Calu3 (cell line): ENCODE measurements around the gene DDX4. TPM values are rescaled to one million over a fixed set of nuclear protein-coding genes. Genes with fewer than 3 reads are reported as not detected.

ENCODE experiments used
- BruUV-seq: library from RNA; stranded (reverse); fragments of 400-500 nt; replicated peaks from 2 replicates; lab custom pipeline; 2021; lab: Mats Ljungman, UMichigan
- CTCF ChIA-PET: fragments of 300-600 bp; sonication (Branson Sonifier 250); formaldehyde crosslinking; loops from one replicate; lab custom pipeline; 2022; ENCODE audit warnings: antibody characterized with exemption; lab: Charles Lee
- DNase-seq: peaks from one replicate; pipeline ENCODE4 v3.0.0; 2022
- H3K27ac Mint-ChIP-seq: one replicate; pipeline ENCODE4 v1.8.0; 2022; ENCODE audit warnings: mixed read lengths; ENCODE audit not compliant: unreplicated experiment
- H3K27me3 Mint-ChIP-seq: one replicate; pipeline ENCODE4 v1.8.0; 2022; ENCODE audit warnings: mixed read lengths; ENCODE audit not compliant: unreplicated experiment
- H3K36me3 Mint-ChIP-seq: one replicate; pipeline ENCODE4 v1.8.0; 2022; ENCODE audit warnings: mild to moderate bottlenecking, moderate library complexity, mixed read lengths; ENCODE audit not compliant: insufficient read depth, unreplicated experiment
- H3K4me1 Mint-ChIP-seq: one replicate; pipeline ENCODE4 v1.8.0; 2022; ENCODE audit warnings: mild to moderate bottlenecking, low read depth, mixed read lengths; ENCODE audit not compliant: unreplicated experiment
- H3K4me3 Mint-ChIP-seq: one replicate; pipeline ENCODE4 v1.8.0; 2022; ENCODE audit warnings: mild to moderate bottlenecking, low read depth, moderate library complexity, mixed read lengths; ENCODE audit not compliant: unreplicated experiment
- H3K9me3 Mint-ChIP-seq: one replicate; pipeline ENCODE4 v1.8.0; 2022; ENCODE audit warnings: low read depth, mixed read lengths; ENCODE audit not compliant: unreplicated experiment
- intact Hi-C: fragments of 100-400 bp; cut with micrococcal nuclease; formaldehyde crosslinking; loops from one replicate; pipeline ENCODE4 v1.10.0; 2022; ENCODE audit not compliant: unreplicated experiment
- total RNA-seq: library from RNA; stranded (reverse); gene quantifications from 2 replicates; pipeline ENCODE4 v1.2.3, GENCODE V29; 2022
- TF ChIP-seq, protein P1 (sequence below): fragments of 200-600 bp; IDR thresholded peaks from one replicate; pipeline ENCODE4 v1.8.0; 2022; ENCODE audit warnings: antibody characterized with exemption; ENCODE audit not compliant: unreplicated experiment

The DDX4 gene
- total RNA-seq, 1 experiment from 2014 or later = not detected

GRCh38 chr5:55731848-55732247 is 6.0 kb upstream of the DDX4 start:
- H3K4me3 Mint-ChIP-seq = no peak overlapping the region
- no peaks in the 10 kb centered on the region for H3K4me1 Mint-ChIP-seq
- TF ChIP-seq, protein P1, sequence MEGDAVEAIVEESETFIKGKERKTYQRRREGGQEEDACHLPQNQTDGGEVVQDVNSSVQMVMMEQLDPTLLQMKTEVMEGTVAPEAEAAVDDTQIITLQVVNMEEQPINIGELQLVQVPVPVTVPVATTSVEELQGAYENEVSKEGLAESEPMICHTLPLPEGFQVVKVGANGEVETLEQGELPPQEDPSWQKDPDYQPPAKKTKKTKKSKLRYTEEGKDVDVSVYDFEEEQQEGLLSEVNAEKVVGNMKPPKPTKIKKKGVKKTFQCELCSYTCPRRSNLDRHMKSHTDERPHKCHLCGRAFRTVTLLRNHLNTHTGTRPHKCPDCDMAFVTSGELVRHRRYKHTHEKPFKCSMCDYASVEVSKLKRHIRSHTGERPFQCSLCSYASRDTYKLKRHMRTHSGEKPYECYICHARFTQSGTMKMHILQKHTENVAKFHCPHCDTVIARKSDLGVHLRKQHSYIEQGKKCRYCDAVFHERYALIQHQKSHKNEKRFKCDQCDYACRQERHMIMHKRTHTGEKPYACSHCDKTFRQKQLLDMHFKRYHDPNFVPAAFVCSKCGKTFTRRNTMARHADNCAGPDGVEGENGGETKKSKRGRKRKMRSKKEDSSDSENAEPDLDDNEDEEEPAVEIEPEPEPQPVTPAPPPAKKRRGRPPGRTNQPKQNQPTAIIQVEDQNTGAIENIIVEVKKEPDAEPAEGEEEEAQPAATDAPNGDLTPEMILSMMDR = no peak
- no peaks in the 10 kb centered on the region for H3K27me3 Mint-ChIP-seq
- no peaks in the 10 kb centered on the region for H3K9me3 Mint-ChIP-seq
- no peak overlapping the region for H3K27ac Mint-ChIP-seq
- H3K36me3 Mint-ChIP-seq = no peaks in the 10 kb centered on the region
- CTCF ChIA-PET = no interaction called here
- DNase-seq = no peak
- intact Hi-C loops = no loop called here
- BruUV-seq = no TSS peak

DNA sequence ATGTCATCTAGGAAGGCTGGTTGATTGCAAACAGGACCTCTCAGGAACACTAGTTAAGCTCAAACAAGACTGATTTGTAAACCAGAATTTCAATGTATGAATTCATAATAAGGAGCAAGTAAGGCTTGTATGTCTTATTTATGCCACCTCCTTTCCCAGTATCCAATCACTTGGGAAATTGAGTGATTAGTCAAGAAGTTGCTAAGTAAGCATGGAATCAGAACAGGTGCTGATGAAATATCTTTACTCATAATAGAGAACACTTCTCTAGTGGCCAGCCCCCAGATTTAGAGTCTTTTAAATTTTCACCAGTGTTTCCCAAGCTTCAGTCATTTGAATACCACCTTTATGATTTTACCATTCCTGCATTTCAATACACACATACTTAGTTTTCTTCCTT is 5.3 kb upstream of the DDX4 start:
- Mint-ChIP-seq H3K9me3 (no peaks in the 10 kb centered on the region), H3K4me3 (no peak overlapping the region), H3K27ac (no peak overlapping the region), H3K36me3 (no peaks in the 10 kb centered on the region), H3K4me1 (no peaks in the 10 kb centered on the region), H3K27me3 (no peaks in the 10 kb centered on the region)
- TF ChIP-seq, protein P1 = no peak
- CTCF ChIA-PET = no interaction called here
- intact Hi-C loops = no loop called here
- BruUV-seq = no TSS peak
- no peak for DNase-seq

DNA sequence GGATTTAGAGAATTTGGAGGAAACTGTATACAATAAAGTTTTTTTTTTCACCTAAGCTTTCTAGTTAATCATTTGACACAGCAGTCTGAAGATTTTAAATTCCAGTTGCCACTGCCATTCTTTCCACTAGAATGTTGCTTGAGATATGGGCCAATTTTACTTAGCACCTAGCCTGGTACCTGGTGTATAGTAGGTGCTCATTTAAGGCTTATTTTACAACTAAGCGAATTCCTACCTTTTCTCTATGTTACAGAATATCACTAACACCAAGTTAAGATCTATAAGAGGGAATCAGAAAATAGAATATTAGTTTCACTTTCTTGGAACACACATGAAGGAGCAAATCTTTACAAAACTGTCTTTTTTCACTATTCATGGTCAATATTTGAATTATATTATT is 3.2 kb upstream of the DDX4 start:
- Mint-ChIP-seq H3K27me3 (no peaks in the 10 kb centered on the region), H3K27ac (no peak overlapping the region), H3K36me3 (no peaks in the 10 kb centered on the region), H3K9me3 (no peaks in the 10 kb centered on the region), H3K4me1 (no peaks in the 10 kb centered on the region), H3K4me3 (no peak overlapping the region)
- BruUV-seq = no TSS peak
- no peak for DNase-seq
- intact Hi-C loops = no loop called here
- CTCF ChIA-PET = no interaction called here
- TF ChIP-seq, protein P1 = no peak

DNA sequence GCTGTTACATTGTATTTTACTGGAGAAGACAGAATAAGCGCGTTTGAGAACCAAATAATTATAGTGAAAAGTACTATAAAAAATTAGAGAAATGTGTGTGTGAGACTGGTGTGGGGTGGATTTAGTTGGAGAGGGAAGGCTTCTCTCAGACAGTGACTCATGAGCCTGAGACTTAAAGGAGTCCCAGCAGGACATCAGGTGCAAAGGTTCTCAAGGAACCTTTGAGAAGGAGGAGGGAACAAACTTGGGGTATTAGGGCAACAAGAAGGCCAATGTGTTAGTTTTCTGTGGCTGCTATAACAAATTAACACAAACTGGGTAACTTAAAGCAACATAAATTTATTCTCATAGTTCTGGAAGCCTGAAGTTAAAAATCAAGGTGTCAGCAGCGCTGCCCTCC is 4.9 kb downstream of the DDX4 start:
- BruUV-seq = no TSS peak
- Mint-ChIP-seq H3K36me3 (no peaks in the 10 kb centered on the region), H3K9me3 (no peaks in the 10 kb centered on the region), H3K4me1 (no peaks in the 10 kb centered on the region), H3K4me3 (no peak overlapping the region), H3K27ac (no peak overlapping the region), H3K27me3 (no peaks in the 10 kb centered on the region)
- no peak for DNase-seq
- intact Hi-C loops = no loop called here
- CTCF ChIA-PET = no interaction called here
- TF ChIP-seq, protein P1 = no peak
